Pancreas (tissue), 10 donors: ENCODE measurements around the gene GPHA2. TPM values are rescaled to one million over a fixed set of nuclear protein-coding genes. Genes with fewer than 3 reads are reported as not detected.
A peak's percentile ranks its signal among the peaks of the same experiment; 100 is the strongest.

Source experiments
- ATAC-seq, 4 donors: fragments of 200-7000 bp; cut with Tn5 transposase; one replicate each; pipeline versions ENCODE4 v1.8.0 to v1.9.1; 2020; ENCODE audit warnings: mild to moderate bottlenecking in 4 of 4, moderate library complexity in 4 of 4
- DNase-seq, 6 donors: peaks; one replicate each; pipeline ENCODE4 v3.0.0-alpha.2; 2020
- FAIRE-seq: peaks from 2 replicates; lab custom pipeline; 2012; peaks lifted over from hg19 to GRCh38; lab: Jason Lieb, UNC
- H3K27ac ChIP-seq, 4 donors: fragments of 200-600 bp; sonication (generic); 1 replicate in 3 of 4; 2 replicates in 1 of 4; pipeline versions ENCODE4 v1.5.0 to v1.8.0; 2020
- H3K27me3 ChIP-seq, 4 donors: fragments of 200-600 bp; one replicate each; pipeline ENCODE4 v1.8.0; 2021
- H3K36me3 ChIP-seq, 3 donors: fragments of 200-600 bp; sonication (generic) in 1 of 3; one replicate each; pipeline versions ENCODE4 v1.5.0 to v1.8.0; 2020 to 2021
- H3K4me1 ChIP-seq, 3 donors: fragments of 200-600 bp; one replicate each; pipeline ENCODE4 v1.8.0; 2021
- H3K4me3 ChIP-seq, 4 donors: fragments of 200-600 bp; sonication (generic) in 2 of 4; one replicate each; pipeline versions ENCODE4 v1.5.0 to v1.8.0; 2020 to 2021
- H3K9me3 ChIP-seq, 4 donors: fragments of 200-600 bp; one replicate each; pipeline ENCODE4 v1.8.0; 2021
- WGBS, 2 donors: extraction: QIAGEN DNeasy Blood & Tissue Kit; methylation state at CpG; one replicate each; pipeline ENCODE4 v1.1.7; 2013; 5-methylcytosine and 5-hydroxymethylcytosine counted together
- intact Hi-C, 3 donors: fragments of 100-400 bp; cut with DNase I; formaldehyde crosslinking; loops; one replicate each; pipeline versions ENCODE4 v1.11.1 to v1.14.2; 2022
- polyA plus RNA-seq, 2 donors: library from polyadenylated mRNA; stranded (reverse); fragments of 200-250 nt; gene quantifications; one replicate each; pipeline ENCODE4 v1.2.3, GENCODE V29; 2013
- total RNA-seq, 6 donors: library from RNA; stranded (reverse); fragmentation: NEBNext Ultra II Directional in 4 of 6; extraction: Animal tissue kit (Norgen Biotek cat#: 25700) in 4 of 6; gene quantifications; one replicate each; pipeline versions ENCODE4 v1.2.1 to v1.2.4, GENCODE V29; 2021 to 2023
- TF ChIP-seq, protein P1 (sequence below), 4 donors: fragments of 200-600 bp; sonication (generic) in 3 of 4; IDR thresholded peaks; one replicate each; pipeline versions ENCODE4 v1.5.0 to v1.8.0; 2021; ENCODE audit warnings: antibody characterized with exemption in 4 of 4
- donor health status: healthy with polysubstance abuse.
- donor health status: DM: no; HTN: no; CAD: no; lungs with moderate emphysema.
- donor health status: DM: no; HTN: no; CAD: no.
- donor health status: control.
- donor health status: control.
- donor health status: Bipolar disorder and iron deficiency.
- donor health status: DM: yes; HTN: yes; CAD: no.
- donor health status: DM: no; HTN: no; CAD: no.
- donor health status: DM: no; HTN: no; CAD: no.
- donor health status: DM: yes; HTN: yes; CAD: no.

Gene GPHA2
- total and polyA plus RNA-seq, 8 donors, result 4.2 to 16.3 (median 12.2) TPM

DNA sequence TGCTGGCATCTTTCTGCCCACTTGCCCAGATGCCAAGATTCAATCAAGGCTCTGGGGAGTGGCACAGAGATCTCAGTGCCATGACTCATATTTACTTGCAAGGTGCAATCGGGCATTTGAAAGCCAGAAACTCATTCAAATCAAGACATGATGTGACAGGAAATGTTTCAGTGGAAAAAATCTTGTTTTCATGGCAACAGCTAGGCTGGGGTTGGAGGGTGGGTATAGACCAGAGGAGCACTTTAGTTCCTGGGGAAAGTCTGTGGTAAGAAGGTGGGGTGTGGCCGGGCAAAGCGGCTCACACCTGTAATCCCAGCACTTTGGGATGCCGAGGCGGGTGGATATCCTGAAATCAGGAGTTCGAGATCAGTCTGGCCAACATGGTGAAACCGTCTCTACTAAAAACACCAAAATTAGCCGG is 35.0 kb upstream of the GPHA2 start:
- 86% methylated on average over 8 of the region's 8 CpGs for WGBS, 2 donors
- H3K4me3 ChIP-seq, result no peak overlapping the region
- H3K27ac ChIP-seq, result no peak overlapping the region
- H3K27me3 ChIP-seq, result no peaks in the 10 kb centered on the region
- TF ChIP-seq, protein P1, sequence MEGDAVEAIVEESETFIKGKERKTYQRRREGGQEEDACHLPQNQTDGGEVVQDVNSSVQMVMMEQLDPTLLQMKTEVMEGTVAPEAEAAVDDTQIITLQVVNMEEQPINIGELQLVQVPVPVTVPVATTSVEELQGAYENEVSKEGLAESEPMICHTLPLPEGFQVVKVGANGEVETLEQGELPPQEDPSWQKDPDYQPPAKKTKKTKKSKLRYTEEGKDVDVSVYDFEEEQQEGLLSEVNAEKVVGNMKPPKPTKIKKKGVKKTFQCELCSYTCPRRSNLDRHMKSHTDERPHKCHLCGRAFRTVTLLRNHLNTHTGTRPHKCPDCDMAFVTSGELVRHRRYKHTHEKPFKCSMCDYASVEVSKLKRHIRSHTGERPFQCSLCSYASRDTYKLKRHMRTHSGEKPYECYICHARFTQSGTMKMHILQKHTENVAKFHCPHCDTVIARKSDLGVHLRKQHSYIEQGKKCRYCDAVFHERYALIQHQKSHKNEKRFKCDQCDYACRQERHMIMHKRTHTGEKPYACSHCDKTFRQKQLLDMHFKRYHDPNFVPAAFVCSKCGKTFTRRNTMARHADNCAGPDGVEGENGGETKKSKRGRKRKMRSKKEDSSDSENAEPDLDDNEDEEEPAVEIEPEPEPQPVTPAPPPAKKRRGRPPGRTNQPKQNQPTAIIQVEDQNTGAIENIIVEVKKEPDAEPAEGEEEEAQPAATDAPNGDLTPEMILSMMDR (IDR thresholded peaks at IDR 0.05), result no peak
- ATAC-seq, result peak in 3 of 4 donors; percentile 33 to 45 (median 35)
- no peaks in the 10 kb centered on the region for H3K9me3 ChIP-seq
- no peak for FAIRE-seq
- H3K4me1 ChIP-seq, result no peaks in the 10 kb centered on the region
- DNase-seq, result peak in 1 of 6 donors; percentile 31
- no peaks in the 10 kb centered on the region for H3K36me3 ChIP-seq
- intact Hi-C loops, result no loop called here

DNA sequence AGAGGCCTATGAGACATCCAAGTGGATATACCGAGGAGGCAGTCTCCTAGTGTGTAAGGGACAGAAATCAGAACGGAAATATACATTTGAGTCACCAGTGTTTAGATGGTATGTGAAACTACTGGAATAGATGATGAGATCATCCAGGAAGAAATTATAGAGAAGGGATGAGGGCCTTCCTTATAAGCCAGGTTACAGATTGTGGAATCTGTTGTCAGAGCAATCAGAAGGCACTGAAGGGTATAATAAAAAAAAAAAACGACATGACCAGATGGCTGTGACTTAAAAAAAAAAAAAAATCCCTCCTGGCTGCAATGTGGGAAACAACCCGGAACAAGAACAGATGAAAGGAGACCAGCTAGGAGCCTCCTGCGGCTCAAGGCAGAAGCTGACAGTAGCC is 33.5 kb upstream of the GPHA2 start:
- Histone ChIP-seq H3K36me3 (no peaks in the 10 kb centered on the region), H3K27ac (no peak overlapping the region), H3K4me3 (no peak overlapping the region), H3K4me1 (no peaks in the 10 kb centered on the region), H3K9me3 (no peaks in the 10 kb centered on the region), H3K27me3 (no peaks in the 10 kb centered on the region)
- no peak for FAIRE-seq
- ATAC-seq, result peak in 1 of 4 donors; percentile 35
- TF ChIP-seq, protein P1 (IDR thresholded peaks at IDR 0.05), result no peak
- intact Hi-C loops, result no loop called here
- 44 to 51% methylated on average over 5 of the region's 5 CpGs for WGBS, 2 donors
- DNase-seq, result no peak

DNA sequence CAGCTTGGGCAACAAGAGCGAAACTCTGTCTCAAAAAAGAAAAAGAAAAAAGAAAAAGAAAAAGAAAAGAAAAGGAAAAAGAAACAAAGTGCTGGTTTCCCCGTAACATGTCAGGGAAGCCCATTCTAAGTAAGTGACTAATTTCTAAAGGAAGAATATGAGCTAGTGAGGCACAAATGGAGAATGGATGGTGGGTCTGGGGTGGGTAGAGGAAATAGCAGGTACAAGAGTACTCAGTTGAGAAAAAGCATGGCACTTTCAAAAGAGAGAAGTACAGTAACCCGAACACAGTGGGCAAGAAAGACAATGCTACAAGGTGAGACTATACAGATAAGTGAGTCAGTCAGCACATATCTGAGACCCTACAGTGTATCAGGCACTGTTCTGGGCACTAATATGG is 31.7 kb upstream of the GPHA2 start:
- TF ChIP-seq, protein P1 (IDR thresholded peaks at IDR 0.05), result no peak
- 91 to 93% methylated on average over 3 of the region's 3 CpGs for WGBS, 2 donors
- Histone ChIP-seq H3K27me3 (no peaks in the 10 kb centered on the region), H3K4me3 (no peak overlapping the region), H3K27ac (no peak overlapping the region), H3K4me1 (no peaks in the 10 kb centered on the region), H3K36me3 (no peaks in the 10 kb centered on the region), H3K9me3 (no peaks in the 10 kb centered on the region)
- intact Hi-C loops, result no loop called here
- ATAC-seq, result no peak
- no peak for FAIRE-seq
- DNase-seq, result no peak

DNA sequence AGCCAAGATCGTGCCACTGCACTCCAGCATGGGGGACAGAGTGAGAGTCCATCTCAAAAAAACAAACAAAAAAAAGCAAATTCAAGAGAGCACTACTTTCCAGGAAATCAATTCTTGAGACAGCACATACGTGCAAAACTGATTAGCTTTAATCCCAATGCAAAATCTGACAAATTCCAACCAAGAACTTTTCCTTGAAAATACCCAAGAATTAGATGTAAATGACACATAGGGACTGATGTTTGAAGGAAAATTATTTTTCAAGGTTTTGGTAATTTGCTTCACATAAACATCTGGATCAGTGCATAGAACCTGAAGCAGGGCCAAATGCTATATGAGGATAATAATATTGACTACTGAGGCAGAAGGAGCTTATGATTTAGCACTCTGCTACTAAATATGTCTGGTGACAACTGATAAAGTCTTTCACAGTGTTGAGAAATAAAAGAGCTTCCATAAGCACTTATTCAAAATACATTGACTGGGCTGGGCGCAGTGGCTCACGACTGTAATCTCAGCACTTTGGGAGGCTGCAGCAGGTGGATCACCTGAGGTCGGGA is 27.5 kb upstream of the GPHA2 start:
- H3K27me3 ChIP-seq, result no peaks in the 10 kb centered on the region
- DNase-seq (no peak), ATAC-seq (no peak), FAIRE-seq (no peak)
- H3K9me3 ChIP-seq, result no peaks in the 10 kb centered on the region
- no peaks in the 10 kb centered on the region for H3K4me1 ChIP-seq
- WGBS, 2 donors, result 68 to 77% methylated on average over 5 of the region's 5 CpGs
- H3K36me3 ChIP-seq, result no peaks in the 10 kb centered on the region
- intact Hi-C loops, result no loop called here
- no peak overlapping the region for H3K27ac ChIP-seq
- TF ChIP-seq, protein P1 (IDR thresholded peaks at IDR 0.05), result no peak
- no peak overlapping the region for H3K4me3 ChIP-seq

DNA sequence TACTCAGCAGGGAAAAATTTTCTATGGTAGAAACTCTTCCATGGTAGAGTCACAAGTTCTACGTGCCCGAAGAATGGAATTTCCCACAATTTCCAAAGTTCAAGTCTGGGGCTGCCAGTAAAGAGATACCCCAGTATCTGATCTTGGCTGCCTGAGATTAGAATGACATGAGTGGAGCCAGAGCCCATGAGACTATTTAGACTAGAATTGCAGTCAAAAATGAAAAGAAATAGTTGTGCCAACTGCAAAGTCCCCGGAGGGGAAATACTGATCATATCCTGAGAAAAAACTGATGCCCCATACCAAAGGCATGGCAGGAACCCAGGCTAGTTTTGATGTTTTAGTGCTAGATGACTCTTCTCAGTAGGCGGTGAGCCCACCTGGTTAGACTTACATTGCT is 25.0 kb upstream of the GPHA2 start:
- Histone ChIP-seq H3K4me3 (no peak overlapping the region), H3K9me3 (no peaks in the 10 kb centered on the region), H3K27ac (no peak overlapping the region), H3K36me3 (no peaks in the 10 kb centered on the region), H3K27me3 (no peaks in the 10 kb centered on the region), H3K4me1 (no peaks in the 10 kb centered on the region)
- TF ChIP-seq, protein P1 (IDR thresholded peaks at IDR 0.05), result no peak
- 58 to 60% methylated on average over 4 of the region's 4 CpGs for WGBS, 2 donors
- ATAC-seq (no peak), FAIRE-seq (no peak), DNase-seq (no peak)
- intact Hi-C loops, result no loop called here
